ENCODE results near the gene KLK6.

DNA sequence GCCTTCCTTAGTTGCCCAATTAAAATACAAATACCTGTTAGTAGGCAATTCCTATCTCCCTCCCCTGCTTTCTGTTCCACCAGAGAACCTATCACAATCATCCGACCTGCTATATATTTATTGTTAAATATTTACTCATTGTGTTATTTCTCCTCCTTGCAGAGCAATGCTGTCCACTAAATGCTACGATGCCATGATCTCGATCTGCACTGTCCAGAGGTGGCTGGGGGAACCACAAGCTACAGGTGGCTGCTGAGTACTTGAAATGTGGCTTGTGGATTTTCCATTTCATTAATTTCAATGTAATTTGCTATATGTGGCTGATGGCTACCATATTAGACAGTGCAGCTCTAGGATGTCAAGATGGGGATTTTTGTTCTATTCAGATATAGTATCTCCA, 5.1 kb downstream of the KLK6 start:
- TF ChIP-seq POLR2A (IDR thresholded peaks at IDR 0.05; ENCODE audit: low read depth, low read length) (no peak), POLR2AphosphoS5 (IDR thresholded peaks at IDR 0.05; ENCODE audit: insufficient read depth, low read depth, low read length) (no peak), EZH2 (IDR thresholded peaks at IDR 0.05; ENCODE audit: borderline replicate concordance, low read depth, low read length, severe bottlenecking) (no peak), FOS (IDR thresholded peaks at IDR 0.05; ENCODE audit: borderline replicate concordance, insufficient read depth, low read length) (no peak), MYC (IDR thresholded peaks at IDR 0.05; ENCODE audit: low read depth, low read length) (no peak), JUN (IDR thresholded peaks at IDR 0.05; ENCODE audit: borderline replicate concordance, insufficient read depth, insufficient read length, low read depth) (no peak), GATA2 (IDR thresholded peaks at IDR 0.05; ENCODE audit: insufficient read depth, insufficient read length, low read depth, low read length) (no peak)
- TF ChIP-seq, protein P1, sequence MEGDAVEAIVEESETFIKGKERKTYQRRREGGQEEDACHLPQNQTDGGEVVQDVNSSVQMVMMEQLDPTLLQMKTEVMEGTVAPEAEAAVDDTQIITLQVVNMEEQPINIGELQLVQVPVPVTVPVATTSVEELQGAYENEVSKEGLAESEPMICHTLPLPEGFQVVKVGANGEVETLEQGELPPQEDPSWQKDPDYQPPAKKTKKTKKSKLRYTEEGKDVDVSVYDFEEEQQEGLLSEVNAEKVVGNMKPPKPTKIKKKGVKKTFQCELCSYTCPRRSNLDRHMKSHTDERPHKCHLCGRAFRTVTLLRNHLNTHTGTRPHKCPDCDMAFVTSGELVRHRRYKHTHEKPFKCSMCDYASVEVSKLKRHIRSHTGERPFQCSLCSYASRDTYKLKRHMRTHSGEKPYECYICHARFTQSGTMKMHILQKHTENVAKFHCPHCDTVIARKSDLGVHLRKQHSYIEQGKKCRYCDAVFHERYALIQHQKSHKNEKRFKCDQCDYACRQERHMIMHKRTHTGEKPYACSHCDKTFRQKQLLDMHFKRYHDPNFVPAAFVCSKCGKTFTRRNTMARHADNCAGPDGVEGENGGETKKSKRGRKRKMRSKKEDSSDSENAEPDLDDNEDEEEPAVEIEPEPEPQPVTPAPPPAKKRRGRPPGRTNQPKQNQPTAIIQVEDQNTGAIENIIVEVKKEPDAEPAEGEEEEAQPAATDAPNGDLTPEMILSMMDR (IDR thresholded peaks at IDR 0.05; ENCODE audit: extremely low read depth in 1 of 2, insufficient read depth in 1 of 2, low read depth in 1 of 2, low read length in 2 of 2) = no peak
- TF ChIP-seq, protein P2, sequence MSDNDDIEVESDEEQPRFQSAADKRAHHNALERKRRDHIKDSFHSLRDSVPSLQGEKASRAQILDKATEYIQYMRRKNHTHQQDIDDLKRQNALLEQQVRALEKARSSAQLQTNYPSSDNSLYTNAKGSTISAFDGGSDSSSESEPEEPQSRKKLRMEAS (IDR thresholded peaks at IDR 0.05; ENCODE audit: insufficient read depth, insufficient read length) = no peak

All from endothelial cell of umbilical vein (primary cell).